GM23338 (cell line): Measurements from ENCODE around the gene GRM5. TPM values are rescaled to one million over a fixed set of nuclear protein-coding genes. Genes with fewer than 3 reads are reported as not detected.

Experiments used
- ATAC-seq: fragments of 200-7000 bp; cut with Tn5 transposase; 3 replicates; pipeline ENCODE4 v1.9.1; 2020
- DNase-seq: peaks from one replicate; pipeline ENCODE4 v3.0.0-alpha.2; 2015; ENCODE audit warnings: low spot score
- H2AFZ ChIP-seq: fragments of 200-600 bp; sonication (generic); 2 replicates; pipeline ENCODE4 v1.8.0; 2016; ENCODE audit warnings: antibody characterized with exemption, mild to moderate bottlenecking, moderate library complexity
- H3F3A ChIP-seq: fragments of 200-600 bp; sonication (generic); replicated peaks from 2 replicates; pipeline ENCODE4 v1.8.0; 2017; ENCODE audit warnings: antibody characterized with exemption, mixed run types, low read depth
- H3K27ac ChIP-seq: fragments of 200-600 bp; sonication (generic); 2 replicates; pipeline ENCODE4 v1.6.1; 2016; ENCODE audit warnings: low read depth
- H3K27me3 ChIP-seq: fragments of 200-600 bp; sonication (generic); 2 replicates; pipeline ENCODE4 v1.8.0; 2016; ENCODE audit warnings: mild to moderate bottlenecking, mixed run types, moderate library complexity; ENCODE audit not compliant: insufficient read depth
- H3K36me3 ChIP-seq: fragments of 200-600 bp; sonication (generic); 2 replicates; pipeline ENCODE4 v1.8.0; 2016; ENCODE audit warnings: mild to moderate bottlenecking; ENCODE audit not compliant: insufficient read depth
- H3K4me1 ChIP-seq: fragments of 200-600 bp; sonication (generic); 2 replicates; pipeline ENCODE4 v1.8.0; 2016; ENCODE audit warnings: mild to moderate bottlenecking, moderate library complexity; ENCODE audit not compliant: insufficient read depth
- H3K4me2 ChIP-seq: fragments of 200-600 bp; sonication (generic); 2 replicates; pipeline ENCODE4 v1.7.1; 2017; ENCODE audit warnings: mixed run types
- H3K4me3 ChIP-seq: fragments of 200-600 bp; sonication (generic); 2 replicates; pipeline ENCODE4 v1.6.1; 2016; ENCODE audit warnings: mixed run types
- H3K79me2 ChIP-seq: fragments of 200-600 bp; sonication (generic); replicated peaks from 2 replicates; pipeline ENCODE4 v1.8.0; 2017; ENCODE audit warnings: mild to moderate bottlenecking; ENCODE audit not compliant: insufficient read depth
- H3K9me2 ChIP-seq: fragments of 200-600 bp; sonication (generic); 2 replicates; pipeline ENCODE4 v1.8.0; 2017; ENCODE audit not compliant: insufficient read depth
- H4K20me1 ChIP-seq: fragments of 200-600 bp; sonication (generic); replicated peaks from 2 replicates; pipeline ENCODE4 v1.8.0; 2017; ENCODE audit warnings: mild to moderate bottlenecking; ENCODE audit not compliant: insufficient read depth
- H3K27ac Mint-ChIP-seq: 2 replicates; pipeline ENCODE4 v1.8.0; 2020; ENCODE audit warnings: inconsistent platforms, mild to moderate bottlenecking, moderate library complexity, mixed read lengths
- H3K27me3 Mint-ChIP-seq: 3 replicates; pipeline ENCODE4 v1.8.0; 2022; ENCODE audit warnings: low read depth, mild to moderate bottlenecking, moderate library complexity, mixed read lengths, inconsistent platforms; ENCODE audit not compliant: insufficient read depth, poor library complexity
- H3K36me3 Mint-ChIP-seq: 3 replicates; pipeline ENCODE4 v1.8.0; 2021; ENCODE audit warnings: low read depth, mild to moderate bottlenecking, inconsistent platforms, moderate library complexity, mixed read lengths
- H3K4me1 Mint-ChIP-seq: 3 replicates; pipeline ENCODE4 v1.8.0; 2020; ENCODE audit warnings: mild to moderate bottlenecking, inconsistent platforms, mixed read lengths
- H3K4me3 Mint-ChIP-seq: 3 replicates; pipeline ENCODE4 v1.8.0; 2021; ENCODE audit warnings: moderate library complexity, mild to moderate bottlenecking, inconsistent platforms, mixed read lengths
- H3K9me3 Mint-ChIP-seq: 3 replicates; pipeline ENCODE4 v1.8.0; 2020; ENCODE audit warnings: moderate library complexity, mild to moderate bottlenecking, inconsistent platforms, mixed read lengths
- CREB1 ChIP-seq: fragments of 250-450 bp; sonication (Bioruptor Pico); IDR thresholded peaks from 2 replicates; pipeline ENCODE4 v1.5.0; 2020; ENCODE audit warnings: low read depth, mild to moderate bottlenecking, moderate library complexity
- CTCF ChIP-seq, 2 experiments: fragments of 200-600 bp in 1 of 2; sonication (generic) in 1 of 2; conservative IDR thresholded peaks; 2 replicates each; pipeline versions ENCODE4 v1.5.1 to v1.6.1; 2016 to 2017; ENCODE audit warnings: antibody characterized with exemption in 2 of 2, low read depth in 2 of 2, mild to moderate bottlenecking in 2 of 2, moderate library complexity in 1 of 2
- EZH2 ChIP-seq: fragments of 200-600 bp; sonication (generic); IDR thresholded peaks from one replicate; pipeline ENCODE4 v1.8.0; 2017; ENCODE audit warnings: antibody characterized with exemption, mild to moderate bottlenecking, low read depth; ENCODE audit not compliant: unreplicated experiment
- EZH2phosphoT487 ChIP-seq: fragments of 200-600 bp; sonication (generic); IDR thresholded peaks from one replicate; pipeline ENCODE4 v1.8.1; 2018; ENCODE audit warnings: antibody characterized with exemption; ENCODE audit not compliant: unreplicated experiment
- JUNB ChIP-seq: IDR thresholded peaks from one replicate; pipeline ENCODE4 v1.6.1; 2016; ENCODE audit warnings: antibody characterized with exemption; ENCODE audit not compliant: unreplicated experiment
- NANOG ChIP-seq: IDR thresholded peaks from 2 replicates; pipeline ENCODE4 v1.6.1; 2016; ENCODE audit warnings: antibody characterized with exemption, borderline replicate concordance
- POLR2AphosphoS5 ChIP-seq: IDR thresholded peaks from 2 replicates; pipeline ENCODE4 v1.6.1; 2016; ENCODE audit warnings: antibody characterized with exemption, low read depth
- REST ChIP-seq: IDR thresholded peaks from one replicate; pipeline ENCODE4 v1.6.1; 2018; ENCODE audit warnings: antibody characterized with exemption; ENCODE audit not compliant: unreplicated experiment
- STAT1 ChIP-seq: IDR thresholded peaks from one replicate; pipeline ENCODE4 v1.6.1; 2016; ENCODE audit warnings: antibody characterized with exemption; ENCODE audit not compliant: unreplicated experiment
- ZNF114 ChIP-seq: fragments of 250-450 bp; sonication (Bioruptor Pico); IDR thresholded peaks from 2 replicates; pipeline ENCODE4 v1.5.0; 2020; ENCODE audit warnings: mild to moderate bottlenecking, moderate library complexity
- ZNF331 ChIP-seq: fragments of 250-450 bp; sonication (Bioruptor Pico); IDR thresholded peaks from 2 replicates; pipeline ENCODE4 v1.5.0; 2020; ENCODE audit warnings: low read depth, mild to moderate bottlenecking, moderate library complexity
- ZNF462 ChIP-seq: fragments of 250-450 bp; sonication (Bioruptor Pico); IDR thresholded peaks from 2 replicates; pipeline ENCODE4 v1.5.0; 2020; ENCODE audit warnings: mild to moderate bottlenecking, moderate library complexity
- polyA plus RNA-seq: library from polyadenylated mRNA; unstranded; fragments of >200 nt; fragmentation: Nextera tagmentation; extraction: Ambion mirVana; gene quantifications from 2 replicates; pipeline ENCODE4 v1.2.1, GENCODE V29; 2016
- total RNA-seq: library from RNA; depleted of rRNA; stranded (reverse); fragments of >200 nt; shearing (Covaris generic); gene quantifications from 2 replicates; pipeline ENCODE4 v1.2.3, GENCODE V29; 2014

Gene GRM5
- total and polyA plus RNA-seq, 2 experiments from 2014 or later = 0.23 to 0.45 TPM

GRCh38 chr11:88523386-88524071 lies 542.3 kb downstream of the GRM5 start:
- Histone ChIP-seq H3K4me2 (no peak overlapping the region), H3K79me2 (no peaks in the 10 kb centered on the region), H2AFZ (no peak overlapping the region), H3K27ac (no peak overlapping the region), H3K27me3 (no peaks in the 10 kb centered on the region), H3K4me3 (no peak overlapping the region), H3K36me3 (no peaks in the 10 kb centered on the region), H3F3A (no peaks in the 10 kb centered on the region), H3K4me1 (no peaks in the 10 kb centered on the region; the same call in 1 of the 2 replicates), H3K9me2 (peaks cover 14% of the 10 kb centered on the region), H4K20me1 (no peaks in the 10 kb centered on the region)
- peaks cover 15% of the 10 kb centered on the region for H3K4me1 Mint-ChIP-seq
- H3K4me3 Mint-ChIP-seq = no peak overlapping the region
- DNase-seq (no peak), ATAC-seq (no peak)
- no peaks in the 10 kb centered on the region for H3K9me3 Mint-ChIP-seq
- TF ChIP-seq CREB1 (CRISPR knock-in tag) = no peak
- no peak for TF ChIP-seq ZNF331 (CRISPR knock-in tag)
- no peak for TF ChIP-seq NANOG
- TF ChIP-seq ZNF114 (CRISPR knock-in tag) = no peak
- TF ChIP-seq REST = no peak
- no peak for TF ChIP-seq JUNB
- no peak for TF ChIP-seq ZNF462 (CRISPR knock-in tag)
- no peak for TF ChIP-seq EZH2phosphoT487
- TF ChIP-seq CTCF (conservative IDR thresholded peaks at IDR 0.05; ENCODE audit: low read depth in 2 of 2) = no peak
- no peak for TF ChIP-seq POLR2AphosphoS5
- TF ChIP-seq STAT1 = no peak
- no peak for TF ChIP-seq EZH2
- peaks cover 3% of the 10 kb centered on the region; the same call in 2 of the 3 replicates for H3K36me3 Mint-ChIP-seq
- no peak overlapping the region for H3K27ac Mint-ChIP-seq
- peaks cover 3% of the 10 kb centered on the region for H3K27me3 Mint-ChIP-seq
